GM12878 (cell line): ENCODE data around the gene LRRC40.

Experiments
- CTCF ChIP-seq, 3 experiments: IDR thresholded peaks in 2 of 3; conservative IDR thresholded peaks in 1 of 3; 2 replicates each; pipeline ENCODE4 v1.5.1; 2011; ENCODE audit warnings: low read depth in 3 of 3, low read length in 3 of 3, mild to moderate bottlenecking in 3 of 3, control low read depth in 2 of 3, moderate library complexity in 2 of 3, inconsistent platforms in 1 of 3, mixed read lengths in 1 of 3; ENCODE audit not compliant: control insufficient read depth in 2 of 3, insufficient read depth in 1 of 3; ENCODE audit errors: extremely low read depth in 1 of 3
- FOXM1 ChIP-seq: IDR thresholded peaks from 2 replicates; pipeline ENCODE4 v1.6.1; 2012; ENCODE audit warnings: low read depth, mild to moderate bottlenecking, inconsistent platforms, low read length, moderate library complexity
- MXI1 ChIP-seq: fragments of 150-350 bp; IDR thresholded peaks from 2 replicates; pipeline ENCODE4 v1.6.1; 2011; ENCODE audit warnings: low read depth, mild to moderate bottlenecking, inconsistent platforms, low read length, improper control_type of control experiment
- NR2C2 ChIP-seq: IDR thresholded peaks from 2 replicates; pipeline ENCODE4 v1.6.1; 2011; ENCODE audit warnings: borderline replicate concordance, low read depth; ENCODE audit not compliant: control insufficient read depth, insufficient read length
- POLR2A ChIP-seq: IDR thresholded peaks from 2 replicates; pipeline ENCODE4 v1.6.1; 2011; ENCODE audit warnings: low read depth, mild to moderate bottlenecking, low read length
- SPI1 ChIP-seq: IDR thresholded peaks from 2 replicates; pipeline ENCODE4 v1.6.1; 2011; ENCODE audit warnings: low read depth, mild to moderate bottlenecking, low read length, moderate library complexity, borderline replicate concordance; ENCODE audit not compliant: insufficient read depth

- TF ChIP-seq FOXM1 (no peak), POLR2A (no peak), CTCF (IDR thresholded peaks at IDR 0.05 in 2 of 3, conservative IDR thresholded peaks at IDR 0.05 in 1 of 3; ENCODE audit: control insufficient read depth in 2 of 3, extremely low read depth in 1 of 3, insufficient read depth in 1 of 3, low read depth in 3 of 3, low read length in 3 of 3) (peak in 1 of 3 experiments; percentile 13; a peak in 1 of 6 replicates), NR2C2 (no peak), MXI1 (no peak), SPI1 (no peak)
Measured at GRCh38 chr1:70196333-70196732, 9.0 kb downstream of the LRRC40 start.
